HG02623 (cell line): ENCODE data around the gene TCP11L2.
"Not testable (repeated sequence)": the region's sequence is repeated elsewhere in the genome, so short reads cannot be mapped to it uniquely, and the experiment has no call there.

Source experiments
- ATAC-seq: cut with Tn5 transposase; IDR thresholded peaks from one replicate; pipeline ENCODE4 v1.9.1; 2021; ENCODE audit warnings: moderate library complexity; ENCODE audit not compliant: unreplicated experiment

TCP11L2 gene

GRCh38 chr12:106304797-106305196 lies 2.3 kb downstream of the TCP11L2 start:
- ATAC-seq: no peak

DNA sequence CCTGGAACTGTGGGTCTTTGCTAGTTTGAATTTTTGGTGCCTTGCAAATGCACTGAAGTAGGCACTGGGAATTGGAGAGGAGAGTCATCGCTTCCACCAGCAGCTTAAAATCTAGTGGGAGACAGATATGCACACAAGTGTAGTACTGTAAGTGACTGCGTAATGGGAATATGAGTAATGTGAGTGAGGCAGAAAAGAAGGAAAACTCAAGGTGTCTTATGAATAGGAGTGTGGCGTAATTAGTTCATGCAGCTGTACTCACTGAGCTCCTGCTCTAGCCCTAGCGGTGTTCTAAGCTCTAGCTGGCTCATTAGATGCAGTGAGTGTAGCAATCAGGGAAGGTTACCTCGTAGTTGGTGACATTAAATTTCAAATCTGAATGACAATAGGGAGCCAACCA lies 2.8 kb downstream of the TCP11L2 start:
- no peak for ATAC-seq

DNA sequence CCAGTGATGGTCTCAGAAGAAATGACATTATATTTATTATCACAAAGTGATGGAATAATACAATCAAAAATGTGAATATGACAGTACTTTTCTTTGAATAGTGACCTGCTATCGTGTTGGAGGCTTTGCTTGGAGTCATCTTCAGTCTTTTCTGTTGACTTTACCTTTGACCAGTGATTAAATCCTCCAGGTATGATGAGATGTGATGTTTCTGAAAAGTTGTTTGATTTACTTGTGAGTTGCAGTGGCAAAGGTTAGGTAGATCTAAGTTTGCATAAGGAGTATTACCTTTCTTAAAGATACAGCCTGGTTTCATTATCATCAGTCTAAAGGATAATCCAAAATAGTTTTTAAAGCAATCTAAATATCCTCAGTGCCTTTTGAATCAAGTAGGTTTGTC lies 4.6 kb downstream of the TCP11L2 start:
- no peak for ATAC-seq

- ATAC-seq: no peak
These were observed 5.6 kb downstream of the TCP11L2 start for GRCh38 chr12:106308121-106308520.

DNA sequence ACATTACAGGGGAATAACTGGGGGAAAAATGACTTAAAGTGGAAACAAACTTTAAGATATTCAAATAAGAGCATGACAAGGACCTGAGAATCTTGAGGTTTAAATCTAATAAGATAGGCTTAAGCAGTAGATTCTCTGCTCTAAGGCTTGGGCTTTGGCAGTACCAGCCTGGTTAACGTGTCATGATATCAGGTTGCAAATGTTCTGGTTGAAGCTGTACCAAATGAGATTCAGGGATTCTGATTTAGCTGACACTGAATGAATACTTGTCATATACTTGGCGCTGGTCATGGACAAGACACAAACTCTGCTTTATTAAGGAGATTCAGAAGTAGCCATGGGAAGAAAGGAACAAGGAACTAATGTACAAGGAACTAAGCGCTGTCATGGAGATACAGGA lies 6.1 kb downstream of the TCP11L2 start:
- no peak for ATAC-seq

DNA sequence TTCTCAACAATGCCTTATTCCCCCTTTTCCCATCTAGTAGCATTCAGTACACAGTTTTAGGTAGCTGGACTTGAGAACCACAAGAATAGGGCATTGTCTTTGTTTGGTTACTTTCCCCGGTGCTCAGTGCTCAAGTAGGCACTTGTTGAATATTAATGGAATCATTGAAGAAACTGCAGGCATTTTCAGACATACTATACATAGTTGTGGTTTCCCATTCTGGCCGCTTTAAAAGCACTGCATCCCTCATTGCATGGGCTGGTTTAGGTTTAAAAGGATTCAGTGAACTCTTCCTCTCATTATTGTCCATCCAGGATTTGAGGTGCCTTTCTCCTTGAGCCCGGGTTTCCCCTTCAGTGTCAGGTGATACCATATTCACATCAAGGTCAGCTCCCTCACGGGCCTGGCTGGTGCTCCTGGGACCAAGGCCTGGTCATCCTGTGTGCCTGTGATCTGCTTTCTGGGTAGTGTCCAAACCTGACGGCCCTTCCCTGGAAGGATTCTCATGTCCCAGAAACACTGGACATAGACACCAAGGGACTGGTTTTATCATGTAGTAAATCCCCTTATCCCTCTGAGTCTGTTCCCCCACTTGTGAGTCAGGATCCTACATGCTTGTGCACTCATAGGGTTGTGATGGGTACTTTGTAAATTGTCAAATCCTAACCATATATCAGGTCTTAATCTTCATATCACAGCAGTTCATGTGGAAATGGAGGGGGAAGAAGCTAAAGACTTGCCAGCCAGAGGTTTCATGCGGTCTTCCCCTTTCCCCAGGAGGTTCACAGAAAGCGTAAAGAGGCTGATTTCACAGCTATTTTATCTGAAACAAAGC lies 7.4 kb downstream of the TCP11L2 start:
- no peak for ATAC-seq

- no peak for ATAC-seq
These were observed 8.2 kb downstream of the TCP11L2 start for GRCh38 chr12:106310687-106311086.

- ATAC-seq: no peak
These were observed 8.6 kb downstream of the TCP11L2 start for GRCh38 chr12:106311139-106311538.

DNA sequence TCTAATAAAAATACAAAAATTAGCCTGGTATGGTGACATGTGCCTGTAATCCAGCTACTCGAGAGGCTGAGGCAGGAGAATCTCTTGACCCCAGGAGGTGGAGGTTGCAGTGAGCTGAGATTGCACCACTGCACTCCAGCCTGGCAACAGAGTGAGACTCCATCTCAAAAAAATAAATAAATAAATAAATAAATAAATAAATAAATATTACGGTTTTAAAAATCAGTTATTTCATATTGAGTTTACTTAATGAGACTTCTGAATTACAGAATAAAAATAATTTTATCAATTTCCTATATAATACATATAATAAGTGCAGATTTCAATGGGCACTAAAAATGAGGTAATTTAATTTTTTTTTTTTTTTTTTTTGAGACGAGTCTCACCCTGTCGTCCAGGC lies 10.9 kb downstream of the TCP11L2 start:
- not testable (repeated sequence) for ATAC-seq

- no peak for ATAC-seq
These were observed 13.0 kb downstream of the TCP11L2 start for GRCh38 chr12:106315523-106315922.

DNA sequence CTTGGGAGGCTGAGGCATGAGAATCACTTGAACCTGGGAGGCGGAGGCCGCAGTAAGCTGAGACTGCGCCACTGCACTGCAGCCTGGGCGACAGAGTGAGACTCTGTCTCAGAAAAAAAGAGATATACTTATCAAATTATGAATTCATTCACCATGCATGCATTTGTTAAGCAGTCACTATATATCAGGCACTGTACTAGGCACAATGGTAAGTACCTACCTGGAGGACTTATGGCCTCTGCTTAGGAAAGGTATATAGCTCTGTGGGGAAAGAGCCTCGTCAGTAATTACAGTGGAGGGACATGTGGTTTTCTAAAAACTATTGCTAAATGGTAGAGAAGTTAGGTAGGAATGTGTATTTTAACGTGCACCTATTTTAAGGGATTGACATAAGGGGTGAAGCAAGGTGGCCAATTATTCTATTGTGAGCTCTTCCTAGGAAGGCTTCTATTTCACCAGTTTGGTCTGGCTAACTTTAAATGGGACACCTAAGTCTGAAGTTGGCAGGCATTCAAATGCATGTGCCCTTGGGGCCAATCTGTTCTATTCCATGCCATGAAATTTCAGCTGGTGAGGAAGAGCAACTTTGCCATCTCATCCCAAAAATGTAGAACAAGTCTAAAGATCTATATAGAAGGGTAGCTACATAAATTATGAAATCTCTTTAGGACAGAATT lies 15.0 kb downstream of the TCP11L2 start:
- ATAC-seq: no peak

DNA sequence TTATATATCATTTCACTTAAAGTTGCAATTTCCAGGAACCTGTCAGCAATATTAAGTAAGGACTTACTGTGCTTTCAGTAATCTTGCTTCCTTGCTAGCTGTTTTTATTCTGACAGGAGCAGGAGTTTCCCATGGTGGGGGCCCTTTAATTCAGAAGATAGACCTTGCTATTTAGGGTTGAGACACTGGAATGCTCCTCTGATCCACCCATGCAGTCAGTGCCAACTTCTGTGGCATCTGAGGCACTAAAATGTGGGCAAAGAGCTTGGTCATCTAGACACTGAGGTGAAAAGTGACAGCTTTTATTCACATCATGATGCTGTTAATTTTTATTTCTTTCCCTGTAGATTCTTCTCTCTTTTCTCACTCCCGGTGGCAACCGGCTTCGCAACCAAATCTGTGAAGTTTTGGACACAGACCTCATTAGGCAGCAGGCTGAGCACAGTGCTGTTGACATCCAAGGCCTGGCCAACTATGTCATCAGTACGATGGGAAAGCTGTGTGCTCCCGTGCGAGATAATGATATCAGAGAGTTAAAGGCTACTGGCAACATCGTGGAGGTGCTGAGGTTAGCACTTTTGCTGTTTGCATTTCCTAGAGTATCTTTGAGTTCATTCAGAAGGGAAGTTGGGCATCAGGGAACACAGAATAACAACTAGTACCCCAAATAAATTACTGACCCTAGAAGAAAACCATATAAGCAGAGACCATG lies 18.8 kb downstream of the TCP11L2 start:
- ATAC-seq: no peak

DNA sequence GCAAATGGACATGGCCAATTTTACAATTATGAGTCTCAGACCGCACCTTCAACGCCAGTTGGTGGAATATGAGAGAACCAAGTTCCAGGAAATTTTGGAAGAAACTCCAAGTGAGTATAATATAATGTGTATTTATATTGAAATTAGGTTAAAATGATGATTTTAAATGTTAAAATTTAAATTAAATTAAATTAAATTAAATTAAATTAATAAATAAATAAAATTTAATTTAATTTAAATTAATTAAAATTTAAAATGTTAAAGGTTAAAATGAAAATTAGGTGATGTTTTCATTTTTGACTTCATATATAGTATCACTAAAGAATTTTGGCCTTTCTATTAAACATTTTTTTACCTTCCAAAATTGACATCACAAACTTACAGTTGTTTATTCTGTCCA lies 21.0 kb downstream of the TCP11L2 start:
- no peak for ATAC-seq

GRCh38 chr12:106327309-106327869 lies 24.9 kb downstream of the TCP11L2 start:
- no peak for ATAC-seq

DNA sequence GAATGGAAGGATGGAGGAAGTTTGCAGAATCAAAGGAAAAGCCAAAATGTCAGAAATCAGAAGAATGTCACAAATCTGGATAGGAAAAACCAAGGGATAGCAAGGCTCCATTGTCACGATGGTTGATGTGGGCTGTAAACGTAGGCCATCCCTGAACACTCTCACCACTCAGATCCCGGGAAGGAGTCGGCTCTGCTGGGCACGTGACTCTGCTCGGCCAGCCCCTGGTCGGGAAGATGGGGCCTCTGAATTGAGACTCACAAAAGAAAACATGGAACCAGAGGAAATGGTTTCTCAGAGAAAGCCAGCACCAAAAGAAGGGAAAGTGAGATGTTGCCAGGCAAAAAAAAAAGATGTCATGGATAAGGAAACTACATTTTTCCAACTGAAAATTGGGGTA lies 26.2 kb downstream of the TCP11L2 start:
- ATAC-seq: no peak

DNA sequence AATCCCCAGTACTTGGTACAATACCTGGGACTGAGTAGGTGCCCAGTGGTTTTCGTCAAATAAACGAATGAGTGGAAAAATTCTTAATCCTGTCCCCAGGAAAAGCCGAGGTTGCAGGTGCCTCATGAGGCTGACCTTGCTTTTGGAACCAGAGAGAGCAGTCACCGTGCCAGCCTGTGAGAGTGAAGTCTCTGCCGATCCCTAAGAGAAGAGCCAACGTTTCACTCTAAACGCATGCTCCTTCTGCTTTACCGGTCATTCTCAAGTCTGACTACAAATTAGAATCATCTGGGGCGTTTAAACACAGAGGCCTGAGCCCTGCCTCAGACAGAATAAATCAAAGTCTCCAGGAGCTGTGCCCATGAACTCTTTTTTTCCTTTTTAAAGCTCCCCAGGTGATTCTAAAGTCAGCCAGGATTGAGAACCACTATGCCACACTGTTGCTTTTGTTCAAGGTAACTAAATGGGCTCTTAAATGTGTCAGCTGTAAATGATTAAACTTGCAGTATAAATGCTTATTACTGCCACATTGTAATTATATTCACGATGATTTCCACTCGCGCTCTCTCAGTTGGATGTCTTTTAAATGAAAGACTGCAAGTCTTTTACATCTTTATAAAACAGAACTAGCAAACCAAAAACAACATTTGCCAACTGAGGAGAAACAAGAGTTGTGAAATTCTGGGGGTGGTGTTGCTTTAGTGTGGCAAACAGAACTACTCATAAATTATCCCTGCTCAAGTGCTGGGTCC lies 26.9 kb downstream of the TCP11L2 start:
- no peak for ATAC-seq

- ATAC-seq: no peak
These were observed 29.1 kb downstream of the TCP11L2 start for GRCh38 chr12:106331599-106331998.

- ATAC-seq: no peak
These were observed 30.0 kb downstream of the TCP11L2 start for GRCh38 chr12:106332536-106332935.

DNA sequence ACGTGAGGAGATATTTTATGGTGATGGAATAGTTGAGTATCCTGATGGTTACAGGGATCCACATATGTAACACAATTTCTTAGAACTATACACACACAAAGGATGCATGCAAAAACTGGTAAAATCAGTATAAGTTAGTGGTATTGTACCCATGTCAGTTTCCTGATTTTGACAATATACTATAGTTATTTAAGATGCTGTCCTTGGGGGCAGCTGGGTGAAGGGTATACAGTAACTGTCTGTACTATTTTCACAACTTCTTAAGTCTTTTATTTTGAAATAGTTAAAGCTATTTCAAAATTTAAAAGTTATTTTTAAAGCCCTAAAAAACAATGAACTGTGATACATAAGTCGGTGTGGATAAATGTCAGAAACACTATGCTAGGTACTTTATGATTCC lies 30.5 kb downstream of the TCP11L2 start:
- no peak for ATAC-seq

GRCh38 chr12:106333756-106334155 lies 31.2 kb downstream of the TCP11L2 start:
- no peak for ATAC-seq
